ENCODE data around the gene STARD5.

STARD5 gene

GRCh38 chr15:81265944-81266775 is 57.8 kb downstream of the STARD5 start:
- H3K27ac ChIP-seq = peak overlapping the region; percentile 34; the same call in 1 of the 2 replicates

DNA sequence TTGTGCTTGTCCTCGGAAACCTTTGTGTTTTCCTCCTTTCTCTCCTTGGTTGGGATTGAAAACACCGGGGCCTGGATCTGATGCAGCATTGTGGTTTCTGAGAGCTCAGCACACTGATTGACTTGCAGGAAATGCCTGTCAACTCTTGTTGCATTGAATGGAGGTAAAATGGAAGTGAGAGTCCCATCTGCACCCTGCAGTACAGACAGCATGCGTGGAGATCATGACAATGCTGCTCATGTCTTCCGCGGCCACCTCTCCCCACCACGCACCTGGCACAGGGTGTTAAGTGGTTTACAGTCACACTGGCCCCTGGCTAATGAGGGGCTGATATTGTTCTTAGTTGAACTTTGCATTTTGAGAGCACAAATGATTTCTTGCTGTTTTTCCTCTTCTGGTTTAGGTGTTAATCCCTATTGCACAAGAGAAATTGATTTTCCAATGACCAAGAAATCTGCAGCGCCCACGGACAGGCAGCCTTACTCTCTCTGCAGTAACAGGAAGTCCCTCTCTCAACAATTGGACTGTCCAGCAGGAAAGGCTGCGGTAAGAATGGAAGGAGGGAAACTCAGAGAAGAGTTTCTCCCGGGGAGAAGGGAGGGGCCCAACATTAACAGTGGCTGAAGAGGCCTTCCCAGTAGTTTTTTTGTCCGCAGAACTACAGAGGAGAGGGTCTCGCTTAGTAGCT is 58.5 kb downstream of the STARD5 start:
- no peak for TF ChIP-seq CTCF (conservative IDR thresholded peaks at IDR 0.05)
- H3K27ac ChIP-seq = peak overlapping the region; percentile 34; the same call in 1 of the 2 replicates

More at GRCh38 chr15:81265944-81266775, 57.8 kb downstream of the STARD5 start:
- TF ChIP-seq CTCF (conservative IDR thresholded peaks at IDR 0.05) = peak; percentile 90

DNA sequence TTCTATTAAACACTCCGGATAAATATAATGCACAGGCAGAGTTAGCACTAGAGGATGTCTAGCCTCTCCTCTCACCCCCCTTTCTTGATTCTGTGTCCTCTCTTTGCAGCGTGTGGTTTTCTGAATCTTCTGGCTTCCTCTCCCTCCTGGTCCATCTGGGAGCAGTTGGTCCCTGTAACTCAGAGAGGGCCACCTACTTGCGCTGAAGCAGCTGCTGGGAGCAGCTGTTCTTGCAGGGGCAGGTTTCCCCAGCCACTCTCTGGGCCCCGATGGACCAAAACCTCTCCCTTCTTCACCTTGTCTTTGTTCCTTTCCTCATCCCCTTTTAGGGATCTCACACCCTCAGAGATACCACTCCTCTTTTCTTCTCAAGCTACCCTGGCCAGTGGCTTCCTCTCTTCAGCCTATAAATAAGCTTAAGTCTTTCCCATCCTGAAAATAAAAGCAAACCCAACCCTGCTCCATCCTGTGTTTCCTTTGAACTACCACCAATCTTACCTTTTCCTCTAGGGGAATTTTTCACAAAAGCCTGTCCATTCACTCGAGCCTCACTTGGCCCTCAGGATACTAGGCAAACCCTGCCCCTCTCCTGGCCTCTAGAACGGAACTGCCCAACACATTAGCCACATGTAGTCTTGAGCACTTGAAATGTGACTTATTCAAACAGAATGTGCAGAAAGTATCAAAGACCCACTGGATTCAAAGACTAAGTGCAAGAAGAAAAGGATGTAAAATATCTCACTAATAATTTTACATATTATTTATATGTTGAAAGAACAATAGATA is 59.7 kb downstream of the STARD5 start:
- no peak for TF ChIP-seq CTCF (conservative IDR thresholded peaks at IDR 0.05)
- H3K27ac ChIP-seq = no peak overlapping the region

GRCh38 chr15:81263477-81263876 is 60.5 kb downstream of the STARD5 start:
- no peak for TF ChIP-seq CTCF (conservative IDR thresholded peaks at IDR 0.05)

DNA sequence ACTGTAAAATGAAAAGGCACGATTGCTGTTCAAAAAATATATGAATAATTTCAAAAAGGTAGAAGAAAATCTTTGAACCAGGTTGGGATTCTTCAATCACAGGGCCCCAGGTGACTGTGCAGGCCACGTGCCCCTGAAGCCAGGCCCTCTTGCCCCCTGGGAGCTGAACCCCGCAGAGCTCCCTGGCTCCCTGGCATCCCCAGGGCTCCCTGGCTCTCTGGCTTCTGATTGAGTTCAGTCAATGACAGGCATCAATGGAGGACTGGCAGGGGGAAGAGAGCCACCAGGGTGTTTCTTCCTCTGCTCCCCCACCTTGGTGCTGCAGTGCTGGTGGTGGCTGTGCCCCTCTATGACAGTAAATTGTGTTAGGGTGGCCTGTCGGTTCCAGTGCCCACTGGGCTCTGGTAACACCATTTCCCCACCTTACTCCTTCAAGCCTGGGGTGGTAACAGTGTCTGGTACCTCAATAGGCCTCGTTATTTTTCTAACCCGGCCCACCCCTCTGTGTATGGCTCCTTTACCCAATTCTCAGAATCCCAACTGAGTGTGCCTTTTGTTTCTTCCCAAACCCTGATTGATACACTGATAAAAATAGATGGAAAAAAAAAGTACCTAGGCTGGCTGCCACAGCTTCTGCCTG is 62.6 kb downstream of the STARD5 start:
- no peak overlapping the region for H3K27ac ChIP-seq
- TF ChIP-seq CTCF (conservative IDR thresholded peaks at IDR 0.05) = no peak

More at GRCh38 chr15:81263477-81263876, 60.5 kb downstream of the STARD5 start:
- H3K27ac ChIP-seq = no peak overlapping the region

DNA sequence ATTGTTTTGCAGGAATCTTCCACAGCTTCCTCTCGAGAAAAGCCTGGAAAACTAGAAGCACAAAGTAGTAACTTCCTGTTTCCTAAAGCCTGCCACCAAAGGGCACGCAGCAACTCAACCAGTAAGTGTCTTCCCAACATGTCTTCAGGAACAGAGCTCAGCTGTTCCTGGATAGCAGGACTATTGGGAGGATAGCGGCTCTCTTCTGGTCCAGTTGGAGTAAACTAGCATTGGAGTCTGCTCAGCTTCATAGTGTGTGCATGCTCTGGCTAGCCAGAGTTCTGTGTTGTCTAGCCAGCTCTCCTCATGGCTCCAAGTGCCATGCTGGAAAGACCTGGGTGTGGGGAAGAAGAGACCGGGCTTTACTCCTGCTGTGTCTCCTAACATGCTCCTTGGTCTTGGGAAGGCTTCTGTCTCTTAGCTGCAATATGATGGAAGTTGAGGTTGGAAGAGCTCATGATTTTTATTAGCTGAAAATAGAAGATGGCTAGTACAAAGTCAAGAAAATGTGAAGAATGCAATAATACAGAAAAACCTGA is 64.1 kb downstream of the STARD5 start:
- no peak for TF ChIP-seq CTCF (conservative IDR thresholded peaks at IDR 0.05)
- H3K27ac ChIP-seq = no peak overlapping the region

All from VCaP (cell line).